Measurements from ENCODE around the gene HRH1. TPM values are rescaled to one million over a fixed set of nuclear protein-coding genes. Genes with fewer than 3 reads are reported as not detected.

The HRH1 gene
- total RNA-seq, 2 experiments from 2014 or later: not detected

DNA sequence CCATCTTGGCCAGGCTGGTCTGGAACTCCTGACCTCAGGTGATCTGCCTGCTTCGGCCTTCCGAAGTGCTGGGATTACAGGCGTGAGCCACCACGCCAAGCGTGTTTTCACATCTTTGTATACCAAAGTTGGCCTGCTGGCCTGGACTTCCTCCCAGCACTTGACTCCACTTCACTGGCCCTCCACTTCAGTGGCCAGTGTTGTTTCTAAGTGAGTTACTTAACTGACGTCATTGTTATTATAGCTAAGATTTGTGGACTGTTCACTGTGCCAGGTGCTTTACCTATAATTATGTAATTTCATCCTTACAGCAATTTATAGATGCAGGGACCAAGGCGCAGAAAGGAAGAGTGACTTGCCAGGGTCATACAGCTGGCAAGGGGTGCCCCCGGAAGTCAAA, 52.0 kb downstream of the HRH1 start:
- ChIA-PET CTCF (no interaction called here), POLR2A (no interaction called here)
- Mint-ChIP-seq H3K27ac (no peak overlapping the region), H3K27me3 (peaks cover 16% of the 10 kb centered on the region), H3K4me1 (ENCODE audit: low read depth) (no peaks in the 10 kb centered on the region), H3K4me3 (no peak overlapping the region), H3K9me3 (no peaks in the 10 kb centered on the region), H3K36me3 (ENCODE audit: low read depth) (no peaks in the 10 kb centered on the region)
- H3K9me3 ChIP-seq (ENCODE audit: control insufficient read depth in 1 of 2, insufficient read depth in 1 of 2, low read length in 2 of 2): no peaks in the 10 kb centered on the region
- no peak for ATAC-seq (ENCODE audit: poor library complexity)
- DNase-seq: no peak
- no peaks in the 10 kb centered on the region for H3K27me3 ChIP-seq (ENCODE audit: control insufficient read depth in 1 of 2, insufficient read depth in 2 of 2, low read length in 2 of 2)
- TF ChIP-seq CTCF (IDR thresholded peaks at IDR 0.05): no peak
- intact Hi-C loops (cut with DNase I, micrococcal nuclease): no loop called here
- no peaks in the 10 kb centered on the region for H3K36me3 ChIP-seq (ENCODE audit: insufficient read depth, low read length)
- H3K4me3 ChIP-seq (ENCODE audit: low read length): no peak overlapping the region
- no peak overlapping the region for H3K27ac ChIP-seq (ENCODE audit: low read depth in 1 of 2, low read length in 2 of 2)
- H3K4me1 ChIP-seq (ENCODE audit: insufficient read depth, low read length): no peaks in the 10 kb centered on the region

- Histone ChIP-seq H3K9me3 (ENCODE audit: control insufficient read depth in 1 of 2, insufficient read depth in 1 of 2, low read length in 2 of 2) (no peaks in the 10 kb centered on the region), H3K36me3 (ENCODE audit: insufficient read depth, low read length) (no peaks in the 10 kb centered on the region), H3K4me1 (ENCODE audit: insufficient read depth, low read length) (no peaks in the 10 kb centered on the region), H3K27ac (ENCODE audit: low read depth in 1 of 2, low read length in 2 of 2) (no peak overlapping the region), H3K4me3 (ENCODE audit: low read length) (no peak overlapping the region), H3K27me3 (ENCODE audit: control insufficient read depth in 1 of 2, insufficient read depth in 2 of 2, low read length in 2 of 2) (no peaks in the 10 kb centered on the region)
- no peaks in the 10 kb centered on the region for H3K4me1 Mint-ChIP-seq (ENCODE audit: low read depth)
- intact Hi-C loops (cut with DNase I, micrococcal nuclease): no loop called here
- no peak overlapping the region for H3K4me3 Mint-ChIP-seq
- no peak for TF ChIP-seq CTCF (IDR thresholded peaks at IDR 0.05)
- H3K36me3 Mint-ChIP-seq (ENCODE audit: low read depth): no peaks in the 10 kb centered on the region
- ChIA-PET CTCF (no interaction called here), POLR2A (no interaction called here)
- H3K9me3 Mint-ChIP-seq: no peaks in the 10 kb centered on the region
- H3K27ac Mint-ChIP-seq: no peak overlapping the region
- no peak for ATAC-seq (ENCODE audit: poor library complexity)
- peaks cover 16% of the 10 kb centered on the region for H3K27me3 Mint-ChIP-seq
- no peak for DNase-seq
Observed at GRCh38 chr3:11206953-11207352, 52.7 kb downstream of the HRH1 start.

GRCh38 chr3:11211531-11212298, 57.4 kb downstream of the HRH1 start:
- Mint-ChIP-seq H3K36me3 (ENCODE audit: low read depth) (no peaks in the 10 kb centered on the region), H3K9me3 (no peaks in the 10 kb centered on the region), H3K4me1 (ENCODE audit: low read depth) (no peaks in the 10 kb centered on the region), H3K27me3 (peaks cover 9% of the 10 kb centered on the region), H3K4me3 (no peak overlapping the region), H3K27ac (no peak overlapping the region)
- ChIA-PET POLR2A (no interaction called here), CTCF (no interaction called here)
- Histone ChIP-seq H3K36me3 (ENCODE audit: insufficient read depth, low read length) (no peaks in the 10 kb centered on the region), H3K4me3 (ENCODE audit: low read length) (no peak overlapping the region), H3K4me1 (ENCODE audit: insufficient read depth, low read length) (no peaks in the 10 kb centered on the region), H3K9me3 (ENCODE audit: control insufficient read depth in 1 of 2, insufficient read depth in 1 of 2, low read length in 2 of 2) (no peaks in the 10 kb centered on the region), H3K27ac (ENCODE audit: low read depth in 1 of 2, low read length in 2 of 2) (no peak overlapping the region), H3K27me3 (ENCODE audit: control insufficient read depth in 1 of 2, insufficient read depth in 2 of 2, low read length in 2 of 2) (peaks cover 0 to 2% of the 10 kb centered on the region in 2 experiments)
- ATAC-seq (ENCODE audit: poor library complexity) (no peak), DNase-seq (no peak)
- TF ChIP-seq CTCF (IDR thresholded peaks at IDR 0.05): no peak
- intact Hi-C loops (cut with DNase I, micrococcal nuclease): no loop called here

Data from CD4-positive, alpha-beta T cell (primary cell).